Muscle of leg (tissue), 11 donors: Measurements from ENCODE around the gene DIP2C. TPM values are rescaled to one million over a fixed set of nuclear protein-coding genes. Genes with fewer than 3 reads are reported as not detected.
"Not testable (repeated sequence)": the region's sequence is repeated elsewhere in the genome, so short reads cannot be mapped to it uniquely, and the experiment has no call there.

Experiments used
- DNase-seq: peaks from one replicate; pipeline ENCODE4 v3.0.0; 2013
- H3K27ac ChIP-seq: one replicate; pipeline ENCODE4 v1.5.1; 2013; ENCODE audit warnings: mild to moderate bottlenecking, low read length, control low read depth
- H3K27me3 ChIP-seq: one replicate; pipeline ENCODE4 v1.6.1; 2013; ENCODE audit warnings: low read length; ENCODE audit not compliant: control insufficient read depth, insufficient read depth
- H3K36me3 ChIP-seq: one replicate; pipeline ENCODE4 v1.6.1; 2013; ENCODE audit warnings: low read length; ENCODE audit not compliant: control insufficient read depth, insufficient read depth
- H3K4me1 ChIP-seq: one replicate; pipeline ENCODE4 v1.6.1; 2013; ENCODE audit warnings: low read length; ENCODE audit not compliant: control insufficient read depth, insufficient read depth
- H3K4me3 ChIP-seq: one replicate; pipeline ENCODE4 v1.5.1; 2013; ENCODE audit warnings: low read length, control low read depth
- H3K9me3 ChIP-seq: replicated peaks from 2 replicates; pipeline ENCODE4 v1.6.1; 2013; ENCODE audit warnings: low read depth, low read length; ENCODE audit not compliant: control insufficient read depth
- WGBS: methylation state at CpG from one replicate; pipeline ENCODE4 v1.1.5; 2013; ENCODE audit warnings: missing lambda C conversion rate; ENCODE audit not compliant: insufficient coverage; 5-methylcytosine and 5-hydroxymethylcytosine counted together
- polyA plus RNA-seq, 8 donors: library from polyadenylated mRNA; unstranded; fragments of 120-200 nt; gene quantifications; one replicate each; pipeline versions ENCODE4 v1.2.1 to v1.2.3, GENCODE V29; 2013; ENCODE audit warnings: inconsistent platforms in 1 of 8, low replicate concordance in 1 of 8; ENCODE audit not compliant: insufficient read length in 8 of 8, insufficient read depth in 1 of 8
- total RNA-seq: library from RNA; stranded (reverse); fragments of 120-200 nt; gene quantifications from one replicate; pipeline ENCODE4 v1.2.4, GENCODE V29; 2013

The DIP2C gene
- total and polyA plus RNA-seq, 9 donors: 15.1 to 30.8 (median 24.8) TPM

DNA sequence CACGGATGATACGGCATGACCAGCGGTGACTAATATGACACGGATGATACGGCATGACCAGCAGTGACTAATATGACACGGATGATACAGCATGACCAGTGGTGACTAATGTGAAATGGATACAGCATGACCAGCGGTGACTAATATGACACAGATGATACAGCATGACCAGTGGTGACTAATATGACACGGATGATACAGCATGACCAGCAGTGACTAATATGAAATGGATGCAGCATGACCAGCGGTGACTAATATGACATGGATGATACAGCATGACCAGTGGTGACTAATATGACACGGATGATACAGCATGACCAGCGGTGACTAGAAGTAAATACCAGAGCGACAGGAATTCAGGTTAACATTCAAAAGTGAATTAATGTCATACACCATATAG, 264.1 kb downstream of the DIP2C start:
- H3K4me3 ChIP-seq, H3K9me3 ChIP-seq, H3K27me3 ChIP-seq, H3K36me3 ChIP-seq, DNase-seq, H3K27ac ChIP-seq: not testable (repeated sequence)
- 97% methylated on average over 10 of the region's 12 CpGs for WGBS
- peaks cover 15% of the 10 kb centered on the region for H3K4me1 ChIP-seq

- H3K27ac ChIP-seq, DNase-seq, H3K27me3 ChIP-seq, H3K4me3 ChIP-seq, H3K9me3 ChIP-seq: not testable (repeated sequence)
- peaks cover 15% of the 10 kb centered on the region for H3K4me1 ChIP-seq
- WGBS: 88% methylated on average over 2 of the region's 11 CpGs
- H3K36me3 ChIP-seq: peaks cover 11% of the 10 kb centered on the region
These were observed 264.7 kb downstream of the DIP2C start for GRCh38 chr10:424724-425123.

GRCh38 chr10:423178-423577, 266.3 kb downstream of the DIP2C start:
- Histone ChIP-seq H3K4me3 (no peak overlapping the region), H3K36me3 (peaks cover 20% of the 10 kb centered on the region), H3K9me3 (no peaks in the 10 kb centered on the region), H3K27ac (no peak overlapping the region), H3K27me3 (no peaks in the 10 kb centered on the region), H3K4me1 (peaks cover 24% of the 10 kb centered on the region)
- WGBS: 100% methylated on average over 2 of the region's 7 CpGs
- DNase-seq: no peak

DNA sequence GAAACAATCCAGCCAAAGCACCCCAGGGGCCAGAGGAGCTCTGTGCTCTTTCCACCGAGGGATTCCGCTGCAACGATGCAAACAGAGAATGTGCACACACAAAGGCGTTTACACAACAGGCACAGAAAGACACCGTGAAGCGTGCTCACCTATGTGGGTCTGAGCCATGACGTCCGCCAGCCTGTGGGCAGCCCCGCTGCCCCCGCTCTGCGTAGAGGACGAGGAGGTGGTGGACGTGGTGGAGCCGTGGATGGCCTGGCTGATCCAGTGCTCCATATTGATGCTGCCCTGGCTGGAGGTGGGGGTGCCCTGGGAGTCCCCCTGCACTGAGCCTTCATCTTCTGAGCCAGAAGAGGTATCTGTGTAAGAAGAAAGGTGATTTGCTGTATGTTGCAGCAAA, 266.8 kb downstream of the DIP2C start:
- peaks cover 21% of the 10 kb centered on the region for H3K36me3 ChIP-seq
- peaks cover 24% of the 10 kb centered on the region for H3K4me1 ChIP-seq
- no peak overlapping the region for H3K4me3 ChIP-seq
- DNase-seq: no peak
- WGBS: 60% methylated on average over 12 of the region's 14 CpGs
- no peaks in the 10 kb centered on the region for H3K9me3 ChIP-seq
- H3K27ac ChIP-seq: no peak overlapping the region
- H3K27me3 ChIP-seq: no peaks in the 10 kb centered on the region

DNA sequence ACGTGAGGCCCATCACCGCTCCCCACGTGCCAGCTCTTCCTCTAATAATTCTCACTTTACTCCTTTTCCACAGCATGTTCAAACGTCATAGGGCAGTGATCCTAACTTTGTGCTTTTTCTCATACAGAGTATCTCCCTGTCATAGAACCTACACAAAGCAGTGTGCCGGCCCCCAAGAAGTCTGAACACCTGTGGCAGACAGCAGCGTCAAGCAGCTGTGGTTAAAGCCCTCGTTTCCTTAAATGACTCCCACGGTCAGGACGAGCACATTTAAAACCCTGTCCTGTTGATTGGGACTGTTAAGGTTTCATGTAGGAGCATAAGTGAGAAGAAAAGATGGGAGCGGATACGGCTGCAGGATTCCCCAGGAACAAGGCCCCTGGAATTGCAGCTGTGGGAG, 267.2 kb downstream of the DIP2C start:
- peak; percentile 27 for DNase-seq
- WGBS: 46% methylated on average over 10 of the region's 11 CpGs
- H3K27ac ChIP-seq: no peak overlapping the region
- no peaks in the 10 kb centered on the region for H3K27me3 ChIP-seq
- peaks cover 24% of the 10 kb centered on the region for H3K4me1 ChIP-seq
- H3K9me3 ChIP-seq: no peaks in the 10 kb centered on the region
- no peak overlapping the region for H3K4me3 ChIP-seq
- peaks cover 21% of the 10 kb centered on the region for H3K36me3 ChIP-seq

- DNase-seq: no peak
- H3K4me3 ChIP-seq: no peak overlapping the region
- peaks cover 21% of the 10 kb centered on the region for H3K36me3 ChIP-seq
- peaks cover 33% of the 10 kb centered on the region for H3K4me1 ChIP-seq
- no peaks in the 10 kb centered on the region for H3K9me3 ChIP-seq
- H3K27ac ChIP-seq: no peak overlapping the region
- H3K27me3 ChIP-seq: no peaks in the 10 kb centered on the region
- WGBS: 100% methylated on average over 1 of the region's 8 CpGs
These were observed 268.3 kb downstream of the DIP2C start for GRCh38 chr10:421170-421569.

DNA sequence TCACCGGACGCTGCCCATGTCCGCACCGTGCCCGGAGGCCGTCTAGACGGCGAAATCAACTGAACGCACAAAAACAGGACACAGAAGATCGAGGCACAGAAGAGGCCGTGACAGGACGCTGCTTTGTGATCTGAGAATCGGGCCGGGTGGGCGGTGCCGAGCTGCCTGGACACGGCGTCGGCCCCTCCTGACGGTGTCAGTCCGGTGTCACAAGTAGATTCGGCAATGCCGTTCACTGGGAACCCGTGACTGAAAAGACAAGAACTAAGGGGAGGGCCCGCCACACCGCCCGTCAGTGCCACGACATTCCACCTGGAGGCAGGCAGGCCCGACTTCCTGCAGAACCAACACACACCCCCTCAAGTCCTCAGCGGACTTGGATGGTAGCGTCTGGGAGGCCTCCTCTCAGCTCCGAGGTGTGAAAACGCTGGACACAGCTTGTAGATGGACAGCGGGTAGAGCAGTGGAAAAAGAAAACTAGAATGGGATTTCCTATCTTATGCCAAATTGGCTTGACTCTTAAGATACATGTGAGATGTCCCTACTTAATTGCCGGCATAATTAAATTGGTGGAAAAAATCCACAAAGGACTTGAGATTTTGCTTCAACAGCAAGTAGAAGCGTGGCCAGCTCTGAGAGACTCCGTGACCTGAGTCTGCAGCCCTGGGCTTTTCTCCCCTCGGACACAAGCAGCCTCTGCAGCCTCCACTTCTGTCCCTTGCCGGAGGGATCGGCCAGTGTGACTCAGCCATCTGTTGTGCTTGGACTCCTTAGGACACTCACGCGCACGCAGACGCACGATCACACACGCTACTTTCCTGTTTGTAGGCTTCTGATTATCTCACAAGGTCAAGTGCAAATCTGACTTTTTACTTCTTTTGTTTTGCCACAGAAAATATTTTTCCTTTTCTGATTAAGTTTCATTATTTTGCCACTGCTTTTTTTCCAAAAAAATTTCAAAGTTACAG, 269.0 kb downstream of the DIP2C start:
- H3K9me3 ChIP-seq: no peaks in the 10 kb centered on the region
- H3K4me3 ChIP-seq: no peak overlapping the region
- DNase-seq: no peak
- H3K27me3 ChIP-seq: no peaks in the 10 kb centered on the region
- WGBS: 90% methylated on average over 42 of the region's 46 CpGs
- no peak overlapping the region for H3K27ac ChIP-seq
- H3K36me3 ChIP-seq: peaks cover 26% of the 10 kb centered on the region
- peaks cover 37% of the 10 kb centered on the region for H3K4me1 ChIP-seq

- Histone ChIP-seq H3K9me3 (no peaks in the 10 kb centered on the region), H3K27ac (no peak overlapping the region), H3K36me3 (peaks cover 37% of the 10 kb centered on the region), H3K4me1 (peaks cover 39% of the 10 kb centered on the region), H3K4me3 (no peak overlapping the region), H3K27me3 (no peaks in the 10 kb centered on the region)
- no peak for DNase-seq
- WGBS: 98% methylated on average over 19 of the region's 19 CpGs
These were observed 270.6 kb downstream of the DIP2C start for GRCh38 chr10:418894-419293.

DNA sequence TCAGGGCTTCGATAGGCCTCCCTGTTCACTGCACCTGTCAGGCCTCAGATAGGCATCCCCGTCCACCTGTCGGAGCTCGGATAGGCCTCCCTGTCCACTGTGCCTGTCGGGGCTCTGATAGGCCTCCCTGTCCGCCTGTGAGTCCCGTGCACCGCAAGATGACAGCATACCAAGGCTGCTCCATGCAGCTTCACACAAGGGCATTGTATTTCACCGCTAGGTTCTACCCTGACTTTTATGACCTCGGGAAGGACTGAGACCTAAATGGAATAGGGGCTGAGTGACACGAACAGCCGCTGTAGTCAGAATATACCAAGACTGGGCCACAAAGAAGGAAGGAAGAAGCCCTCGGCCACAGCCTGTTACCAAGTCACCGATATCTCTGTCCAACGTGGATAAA, 271.2 kb downstream of the DIP2C start:
- Histone ChIP-seq H3K27me3 (no peaks in the 10 kb centered on the region), H3K27ac (peak overlapping the region; percentile 38), H3K4me1 (peaks cover 44% of the 10 kb centered on the region), H3K36me3 (peaks cover 40% of the 10 kb centered on the region), H3K9me3 (no peaks in the 10 kb centered on the region), H3K4me3 (no peak overlapping the region)
- peak; percentile 60 for DNase-seq
- WGBS: 88% methylated on average over 11 of the region's 15 CpGs

DNA sequence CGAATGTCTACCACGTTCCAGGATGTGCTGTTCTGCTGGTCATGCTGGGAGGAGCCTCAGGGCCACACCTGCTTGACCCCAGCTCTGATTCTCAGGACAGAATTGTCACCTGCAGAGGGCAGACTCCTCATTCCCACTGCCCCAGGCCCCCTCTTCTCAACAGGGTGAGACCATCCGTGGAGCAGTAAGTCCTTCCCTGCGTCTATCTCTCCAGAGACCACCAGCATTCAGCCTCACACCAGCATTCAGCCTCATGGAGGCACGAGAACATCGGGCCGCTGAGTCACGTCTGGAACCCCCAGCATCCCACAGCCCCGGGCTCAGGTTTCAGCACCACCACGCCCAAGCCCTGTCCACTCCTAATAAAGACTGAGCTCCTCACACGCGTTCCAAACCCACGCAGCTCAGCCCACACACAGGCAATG, 273.4 kb downstream of the DIP2C start:
- Histone ChIP-seq H3K9me3 (no peaks in the 10 kb centered on the region), H3K4me3 (no peak overlapping the region), H3K27me3 (no peaks in the 10 kb centered on the region), H3K4me1 (peaks cover 46% of the 10 kb centered on the region), H3K36me3 (peaks cover 40% of the 10 kb centered on the region), H3K27ac (no peak overlapping the region)
- DNase-seq: no peak
- WGBS: 55% methylated on average over 13 of the region's 13 CpGs
